Stimulated activated CD8-positive, alpha-beta memory T cell treated with anti-CD3 and anti-CD28 coated beads, Interleukin-12 subunit alpha, Interleukin-12 subunit beta, amount 100 ng/mL, for 4 hours (primary cell): ENCODE results near the gene DHRS3.

Experiments
- DNase-seq: peaks from one replicate; pipeline ENCODE4 v3.0.0-alpha.2; 2020; ENCODE audit warnings: low read depth

Gene DHRS3

DNA sequence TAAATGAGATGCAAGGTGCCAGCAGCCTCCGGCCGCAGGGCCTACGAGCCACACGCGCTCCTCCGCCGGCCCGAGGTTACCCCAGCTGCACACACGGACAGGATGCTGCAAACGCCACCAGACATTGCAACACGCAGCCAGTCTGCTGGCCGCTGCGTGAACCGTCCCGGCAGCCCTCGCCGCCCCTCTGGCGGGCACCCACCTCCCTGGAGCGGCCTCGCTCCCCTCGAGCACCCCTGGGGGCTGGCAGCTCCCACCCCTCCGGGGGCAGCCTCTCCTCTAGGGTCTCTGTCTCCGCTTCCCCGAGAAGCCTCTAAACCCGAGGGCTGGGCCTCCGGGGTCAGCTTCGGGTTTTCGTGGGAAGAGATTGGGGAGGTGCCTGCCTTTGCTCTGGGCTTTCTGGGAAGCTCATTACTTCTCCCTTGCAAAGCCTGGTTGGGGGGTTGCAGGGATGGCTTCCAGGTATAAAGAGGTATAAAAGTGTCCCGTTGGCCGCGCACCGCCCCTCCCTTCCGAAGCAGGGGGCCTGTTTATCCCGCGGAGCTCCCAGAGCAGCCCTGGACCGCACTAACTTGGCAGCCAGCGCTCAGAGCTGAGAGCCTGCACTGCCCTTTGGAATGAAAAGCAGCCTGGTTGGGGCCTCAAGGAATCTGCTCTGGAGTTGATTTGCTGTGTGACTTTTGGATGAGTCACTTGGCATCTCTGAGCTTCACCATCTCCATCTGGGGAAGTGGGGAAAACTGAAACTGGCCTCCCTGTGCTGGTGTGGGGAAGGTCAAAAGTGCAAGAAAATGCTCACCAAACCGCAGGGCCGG lies 21.8 kb downstream of the DHRS3 start:
- no peak for DNase-seq

- DNase-seq: no peak
Measured at GRCh38 chr1:12595757-12596006, 22.3 kb downstream of the DHRS3 start.

DNA sequence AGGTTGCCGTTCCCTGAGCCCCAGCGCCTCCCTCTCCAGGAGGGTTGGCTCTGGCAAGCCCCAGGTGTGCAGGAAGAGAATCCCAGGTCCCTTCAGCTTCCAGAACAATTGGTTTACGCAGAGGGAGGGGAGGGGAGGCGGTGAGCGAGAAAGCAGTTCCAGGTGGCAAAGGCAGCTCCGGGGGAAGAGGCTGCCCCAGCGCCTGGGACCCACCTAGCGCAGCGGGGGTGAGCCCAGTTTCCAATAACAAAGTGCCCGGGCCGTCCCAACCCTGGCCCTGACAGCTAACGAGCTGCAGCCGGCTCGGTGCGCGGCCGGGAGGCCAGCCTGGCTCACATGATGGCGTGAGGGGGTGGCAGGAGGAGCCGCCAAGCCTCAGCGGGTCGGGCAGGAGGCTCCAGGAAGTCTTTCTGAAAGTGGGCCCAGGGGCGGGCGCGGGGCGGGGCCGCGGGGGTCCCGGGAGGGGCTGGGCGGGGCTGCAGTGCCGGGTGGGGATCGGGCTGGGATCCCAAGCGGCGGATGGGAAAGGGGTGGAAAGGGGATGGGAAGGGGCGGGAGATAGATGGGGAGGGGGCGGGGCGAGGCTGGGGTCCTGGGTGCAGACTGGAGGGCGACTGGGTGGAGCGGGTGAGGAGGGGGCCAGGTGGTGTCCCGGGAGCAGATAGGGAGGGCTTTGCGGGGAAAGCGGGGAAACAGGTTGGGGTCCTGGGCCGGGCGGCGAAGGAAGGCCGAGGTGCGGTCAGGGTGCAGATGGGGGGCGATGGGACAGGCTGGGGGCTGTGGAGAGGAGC lies 22.8 kb downstream of the DHRS3 start:
- no peak for DNase-seq

GRCh38 chr1:12594490-12594889 lies 23.5 kb downstream of the DHRS3 start:
- DNase-seq: no peak

GRCh38 chr1:12593621-12594066 lies 24.4 kb downstream of the DHRS3 start:
- DNase-seq: no peak

- no peak for DNase-seq
Measured at GRCh38 chr1:12592496-12592895, 25.5 kb downstream of the DHRS3 start.

DNA sequence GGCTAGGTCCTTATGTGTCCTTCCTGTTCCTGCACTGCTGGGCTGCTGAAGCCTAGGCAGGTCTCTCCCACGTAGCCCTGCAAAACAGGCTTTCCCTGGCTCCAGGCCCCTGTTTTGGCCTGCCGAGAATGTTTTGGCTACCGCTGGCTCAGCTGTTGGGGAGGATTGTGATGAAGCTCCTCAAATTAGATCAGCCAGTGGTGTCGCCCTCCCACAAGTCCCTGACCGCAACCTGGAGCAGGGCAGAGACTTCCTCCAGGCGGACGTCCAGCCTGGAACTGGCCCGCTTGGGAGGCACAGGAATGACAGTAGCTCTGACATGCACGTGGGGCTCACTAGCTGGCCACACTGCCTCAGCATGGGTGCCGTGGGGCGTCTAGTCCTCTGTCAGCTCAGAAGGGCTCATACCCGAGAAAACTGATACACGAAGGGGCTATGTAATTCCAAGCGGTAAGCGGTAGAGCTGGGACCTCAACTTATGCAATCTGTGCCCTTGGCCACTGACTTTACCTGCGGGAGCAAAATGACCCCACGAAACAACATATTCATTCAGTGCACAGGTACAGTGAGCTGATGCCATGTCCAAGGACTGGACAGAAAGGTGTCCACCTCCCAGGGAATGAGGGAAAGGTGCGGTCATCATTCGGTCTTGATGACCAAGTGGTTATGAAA lies 26.6 kb downstream of the DHRS3 start:
- no peak for DNase-seq

- no peak for DNase-seq
Measured at GRCh38 chr1:12588695-12589094, 29.3 kb downstream of the DHRS3 start.

- no peak for DNase-seq
Measured at GRCh38 chr1:12587981-12588640, 29.9 kb downstream of the DHRS3 start.

GRCh38 chr1:12585951-12586942 lies 31.8 kb downstream of the DHRS3 start:
- DNase-seq: no peak

DNA sequence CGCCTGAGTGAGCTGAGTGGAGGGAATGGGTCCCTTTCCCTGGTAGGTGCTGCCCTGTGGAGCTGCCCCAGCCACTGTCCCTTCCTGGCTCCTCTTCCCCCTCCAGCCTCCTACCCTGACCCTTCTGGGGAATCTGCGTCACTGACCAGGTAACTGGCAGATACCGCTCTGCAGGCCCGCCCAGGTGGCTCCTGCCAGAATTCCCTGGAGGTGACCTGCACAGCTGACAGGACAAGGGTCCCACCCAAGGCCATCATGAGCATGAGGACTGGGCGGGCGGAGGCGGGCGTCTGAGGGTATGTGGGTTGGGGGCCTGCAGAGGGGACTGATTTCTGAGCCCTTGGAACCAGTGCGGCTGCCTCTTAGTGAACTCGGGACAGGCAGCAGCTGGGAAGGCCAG lies 32.5 kb downstream of the DHRS3 start:
- DNase-seq: no peak

DNA sequence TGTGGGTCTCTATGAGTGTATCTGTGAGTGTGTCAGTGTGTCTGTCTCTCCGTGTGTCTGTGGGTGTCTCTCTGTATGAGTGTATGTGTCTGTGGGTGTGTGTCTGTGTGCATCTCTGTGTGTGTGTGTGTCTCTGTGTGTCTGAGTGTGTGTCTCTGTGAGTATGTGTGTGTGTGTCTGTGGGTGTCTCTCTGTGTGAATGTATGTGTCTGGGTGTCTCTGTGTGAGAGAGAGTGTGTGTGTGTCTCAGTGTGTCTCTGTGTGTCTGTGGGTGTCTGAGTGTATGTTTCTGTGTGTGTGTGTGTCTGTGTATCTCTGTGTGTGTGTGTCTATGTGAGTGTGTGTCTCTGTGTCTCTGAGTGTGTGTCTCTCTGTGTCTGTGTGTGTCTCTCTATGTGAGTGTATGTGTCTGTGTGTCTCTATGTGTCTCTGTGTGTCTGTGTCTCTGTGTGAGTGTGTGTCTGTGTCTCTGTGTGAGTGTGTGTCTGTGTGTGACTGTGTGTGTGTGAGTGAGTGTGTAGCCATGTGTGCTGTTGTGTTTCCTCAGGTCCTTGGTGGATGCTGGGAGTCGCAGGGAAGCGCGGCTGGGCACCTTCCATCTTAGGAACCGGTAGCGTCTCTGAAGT lies 33.0 kb downstream of the DHRS3 start:
- DNase-seq: no peak

- DNase-seq: no peak
Measured at GRCh38 chr1:12583484-12583883, 34.5 kb downstream of the DHRS3 start.

DNA sequence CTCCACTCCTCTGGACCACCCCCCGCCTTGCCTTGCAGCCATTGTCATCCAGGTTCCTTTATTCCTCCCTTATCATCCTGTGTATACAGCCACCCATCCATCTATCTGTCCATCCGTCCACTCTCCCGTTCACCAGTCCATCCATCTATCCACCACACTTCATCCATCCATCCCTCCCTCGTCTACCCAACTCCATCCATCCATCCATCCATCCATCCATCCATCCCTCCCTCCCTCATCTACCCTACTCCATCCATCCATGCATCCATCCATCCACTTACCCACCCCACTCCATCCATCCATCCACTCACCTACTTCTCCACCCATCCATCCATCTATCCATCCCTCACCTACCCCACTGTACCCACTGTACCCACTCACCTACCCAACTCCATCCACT lies 35.4 kb downstream of the DHRS3 start:
- no peak for DNase-seq

GRCh38 chr1:12581179-12581578 lies 36.8 kb downstream of the DHRS3 start:
- no peak for DNase-seq

GRCh38 chr1:12580054-12580887 lies 37.7 kb downstream of the DHRS3 start:
- DNase-seq: no peak

DNA sequence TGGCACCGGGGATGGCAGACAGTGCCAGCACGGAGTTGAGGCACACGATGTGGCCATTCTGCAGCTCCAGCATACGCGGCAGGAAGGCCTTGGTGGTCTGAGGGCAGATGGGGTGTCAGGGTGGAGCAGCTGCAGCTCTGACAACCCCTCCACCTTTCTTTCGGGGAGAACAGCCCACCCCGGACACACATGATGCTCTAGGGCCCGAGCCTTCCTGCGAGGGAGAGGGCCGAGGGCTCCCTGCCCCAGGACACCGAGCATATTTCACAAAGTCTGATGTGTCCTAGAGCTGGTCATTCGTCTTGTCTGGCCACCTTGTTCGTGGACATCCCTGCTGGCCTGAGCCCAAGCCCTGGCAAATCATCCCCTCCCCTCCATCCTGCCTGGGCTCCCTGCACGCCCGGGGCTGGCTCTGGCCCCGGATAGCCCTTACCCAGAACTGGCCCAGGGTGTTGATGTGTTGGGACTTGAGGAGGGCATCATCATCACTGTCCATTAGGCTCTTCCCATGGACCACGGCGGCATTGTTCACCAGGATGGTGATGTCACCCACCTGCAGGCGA lies 39.1 kb downstream of the DHRS3 start:
- DNase-seq: no peak

GRCh38 chr1:12577020-12577419 lies 41.0 kb downstream of the DHRS3 start:
- DNase-seq: no peak

DNA sequence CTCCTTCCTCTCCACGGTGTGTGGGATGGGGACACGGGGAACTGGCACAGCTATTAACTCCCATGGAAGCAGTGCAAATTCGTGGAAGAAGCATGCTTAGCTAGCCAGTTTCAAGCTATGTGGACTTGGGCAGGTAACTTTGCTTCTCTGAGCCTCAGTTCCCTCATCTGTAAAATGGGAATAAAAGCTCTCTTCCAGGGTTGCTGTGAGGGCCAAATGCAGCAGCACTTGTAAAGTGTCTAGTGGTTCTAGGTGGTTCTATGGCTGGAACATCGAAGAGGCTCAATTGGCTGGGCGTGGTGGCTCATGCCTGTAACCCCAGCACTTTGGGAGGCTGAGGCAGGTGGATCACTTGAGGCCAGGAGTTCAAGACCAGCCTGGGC lies 43.3 kb downstream of the DHRS3 start:
- no peak for DNase-seq
